ENCODE results near the gene ANKMY1. TPM values are rescaled to one million over a fixed set of nuclear protein-coding genes. Genes with fewer than 3 reads are reported as not detected.

The ANKMY1 gene
- polyA plus RNA-seq, 1 donor: 9.7 TPM

- no peak for DNase-seq (ENCODE audit: low read depth)
Measured at GRCh38 chr2:240436683-240437550, 120.9 kb downstream of the ANKMY1 start.

GRCh38 chr2:240435948-240436682 is 121.7 kb downstream of the ANKMY1 start:
- DNase-seq (ENCODE audit: low read depth): no peak

GRCh38 chr2:240435457-240435947 is 122.3 kb downstream of the ANKMY1 start, which contains the start of gene GPC1:
TSS of gene GPC1 (plus strand) at chr2:240435663. CDS start at chr2:240435919, 256 bp downstream.
- no peak for DNase-seq (ENCODE audit: low read depth)

GRCh38 chr2:240434728-240435456 is 122.9 kb downstream of the ANKMY1 start:
- DNase-seq (ENCODE audit: low read depth): no peak

GRCh38 chr2:240433973-240434727 is 123.6 kb downstream of the ANKMY1 start:
- DNase-seq (ENCODE audit: low read depth): no peak

DNA sequence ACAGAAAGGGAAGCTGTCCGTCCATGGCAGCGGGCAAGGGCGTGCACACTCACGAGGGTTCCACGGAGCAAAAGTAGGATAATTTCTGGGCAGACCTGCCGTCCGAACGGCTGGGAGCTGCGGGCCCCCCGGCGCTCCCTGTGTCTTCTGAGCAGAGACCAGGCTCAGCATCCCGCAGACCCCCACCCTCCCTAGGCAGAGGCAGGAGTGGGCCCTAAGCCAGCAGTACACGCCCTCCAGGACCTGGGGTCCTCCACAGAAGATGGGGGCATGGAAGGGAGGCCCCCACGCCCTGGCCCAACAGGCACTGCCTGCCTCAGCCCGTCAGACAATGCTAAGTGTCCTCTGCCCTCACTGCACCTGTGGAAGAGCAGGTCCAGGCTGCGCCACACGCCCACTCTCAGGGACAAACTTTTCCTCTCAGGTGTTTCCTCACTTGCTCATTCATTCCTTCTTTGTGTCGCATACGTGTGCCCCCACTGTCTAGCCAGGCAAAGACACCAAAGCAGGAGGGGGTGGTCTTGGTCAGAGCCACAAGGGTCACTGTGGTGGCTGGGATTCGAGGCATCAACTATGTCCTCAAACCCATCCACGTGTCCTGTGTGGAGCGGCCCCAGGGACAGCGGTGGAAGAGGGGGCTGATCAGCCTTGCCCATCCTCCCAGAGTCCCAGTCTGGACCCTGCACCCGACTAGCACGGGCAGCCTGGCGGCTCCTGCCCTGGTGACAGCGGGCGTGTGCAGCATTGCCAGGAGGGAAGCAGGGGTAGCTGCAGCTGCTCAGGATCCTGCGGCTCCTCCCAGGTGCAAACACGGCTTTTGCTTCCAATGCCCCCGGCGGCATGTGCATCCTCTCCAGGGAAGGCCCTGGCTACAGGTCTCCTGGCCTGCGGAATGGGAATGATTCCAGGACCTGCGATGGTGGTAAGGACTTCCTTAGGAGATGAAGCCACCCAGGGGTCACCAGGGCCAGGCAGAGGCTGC is 124.7 kb downstream of the ANKMY1 start:
- DNase-seq (ENCODE audit: low read depth): no peak

- DNase-seq (ENCODE audit: low read depth): no peak
Measured at GRCh38 chr2:240432430-240432819, 125.4 kb downstream of the ANKMY1 start.

GRCh38 chr2:240431661-240432424 is 125.9 kb downstream of the ANKMY1 start:
- no peak for DNase-seq (ENCODE audit: low read depth)

DNA sequence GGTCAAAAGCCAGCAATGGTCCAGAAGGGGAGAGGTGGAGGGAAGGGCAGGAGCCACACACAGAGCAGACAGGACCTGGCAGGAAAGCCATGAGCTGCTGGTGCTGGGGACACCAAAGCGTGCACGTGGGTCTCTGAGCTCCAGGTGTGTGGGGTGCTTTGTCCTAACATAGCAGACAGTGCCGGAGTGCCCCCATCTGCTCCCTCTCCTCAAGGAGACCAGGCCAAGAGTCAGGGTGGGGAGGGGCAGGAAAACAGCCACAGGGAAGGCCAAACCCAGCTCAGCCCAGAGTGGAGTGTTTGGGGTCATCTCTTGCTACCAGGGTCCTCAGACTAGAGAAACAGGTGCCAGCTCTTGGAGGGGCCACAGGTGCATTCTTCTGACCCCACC is 126.5 kb downstream of the ANKMY1 start:
- DNase-seq (ENCODE audit: low read depth): no peak

DNA sequence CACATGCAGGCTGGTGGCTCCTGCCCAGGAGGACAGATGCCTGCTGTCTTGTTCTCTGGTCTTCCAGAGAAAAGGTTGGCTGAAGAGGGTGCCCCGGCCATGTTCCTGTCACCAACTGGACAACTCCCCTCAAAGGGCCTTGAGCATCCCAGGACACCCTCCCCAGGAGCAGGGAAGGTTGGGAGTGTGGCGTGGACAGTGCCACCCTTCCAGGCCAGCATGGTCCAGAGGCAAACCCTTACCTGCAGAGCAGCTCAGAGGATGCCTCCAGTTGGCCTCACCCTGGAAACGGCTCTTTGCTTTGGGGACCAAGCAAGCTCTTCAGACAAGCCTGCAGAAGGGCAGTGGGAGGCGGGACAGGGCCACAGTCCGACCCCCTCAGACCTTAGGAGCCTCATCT is 127.2 kb downstream of the ANKMY1 start:
- DNase-seq (ENCODE audit: low read depth): no peak

GRCh38 chr2:240429872-240430491 is 127.8 kb downstream of the ANKMY1 start:
- no peak for DNase-seq (ENCODE audit: low read depth)

Other genes starting within 250 kb of the ANKMY1 start
- 97.8 TPM for gene GPC1, start 122.3 kb downstream of the ANKMY1 start, polyA plus RNA-seq (ENCODE audit: insufficient read length)
- 10.9 TPM for gene DUSP28, start 2.4 kb upstream of the ANKMY1 start, polyA plus RNA-seq (ENCODE audit: insufficient read length)
- 33.2 TPM for gene RNPEPL1, start 10.5 kb upstream of the ANKMY1 start, polyA plus RNA-seq (ENCODE audit: insufficient read length)
- 15.4 TPM for gene CAPN10, start 28.7 kb upstream of the ANKMY1 start, polyA plus RNA-seq (ENCODE audit: insufficient read length)
- 1.7 TPM for gene GPR35, start 67.5 kb upstream of the ANKMY1 start, polyA plus RNA-seq (ENCODE audit: insufficient read length)
- gene AQP12B, start 124.9 kb upstream of the ANKMY1 start, polyA plus RNA-seq (ENCODE audit: insufficient read length): 1.1 TPM
- gene AQP12A, start 133.9 kb upstream of the ANKMY1 start, polyA plus RNA-seq (ENCODE audit: insufficient read length): 0.76 TPM